HepG2 (cell line): ENCODE data around the gene TRIP4. TPM values are rescaled to one million over a fixed set of nuclear protein-coding genes. Genes with fewer than 3 reads are reported as not detected.

ENCODE experiments used
- ATF7 ChIP-seq, 2 experiments: fragments of 450-650 bp in 1 of 2; sonication (generic) in 1 of 2; formaldehyde crosslinking in 1 of 2; IDR thresholded peaks; 2 replicates each; pipeline versions ENCODE4 v1.4.0 to v1.6.1; 2016 to 2020; ENCODE audit warnings: antibody characterized with exemption in 1 of 2, mild to moderate bottlenecking in 1 of 2, missing genetic modification reagents in 1 of 2
- CBFB ChIP-seq: sonication (generic); formaldehyde crosslinking; IDR thresholded peaks from 2 replicates; pipeline ENCODE4 v1.4.0; 2020; ENCODE audit warnings: missing genetic modification reagents
- CHD4 ChIP-seq: fragments of 200-600 bp; sonication (generic); IDR thresholded peaks from 2 replicates; pipeline ENCODE4 v1.7.0; 2017; ENCODE audit warnings: mild to moderate bottlenecking, low read length, borderline replicate concordance
- ELF4 ChIP-seq: sonication (generic); formaldehyde crosslinking; IDR thresholded peaks from 2 replicates; pipeline ENCODE4 v1.5.0; 2020; ENCODE audit warnings: missing genetic modification reagents, mild to moderate bottlenecking, moderate library complexity, borderline replicate concordance
- ISX ChIP-seq: sonication (generic); formaldehyde crosslinking; conservative IDR thresholded peaks from 2 replicates; pipeline ENCODE4 v1.5.0; 2020; ENCODE audit warnings: missing genetic modification reagents
- KDM5B ChIP-seq: sonication (generic); formaldehyde crosslinking; IDR thresholded peaks from 2 replicates; pipeline ENCODE4 v1.4.0; 2020; ENCODE audit warnings: missing genetic modification reagents, mild to moderate bottlenecking, borderline replicate concordance
- SALL2 ChIP-seq: sonication (generic); formaldehyde crosslinking; IDR thresholded peaks from 2 replicates; pipeline ENCODE4 v1.8.1; 2023; ENCODE audit warnings: mild to moderate bottlenecking, missing genetic modification reagents, inconsistent platforms
- SATB2 ChIP-seq: sonication (generic); formaldehyde crosslinking; IDR thresholded peaks from 2 replicates; pipeline ENCODE4 v1.5.0; 2020; ENCODE audit warnings: missing genetic modification reagents
- SIX1 ChIP-seq: sonication (generic); formaldehyde crosslinking; IDR thresholded peaks from 2 replicates; pipeline ENCODE4 v1.4.0; 2020; ENCODE audit warnings: missing genetic modification reagents, borderline replicate concordance
- SP4 ChIP-seq: sonication (generic); formaldehyde crosslinking; IDR thresholded peaks from 2 replicates; pipeline ENCODE4 v1.8.1; 2023; ENCODE audit warnings: mild to moderate bottlenecking, missing genetic modification reagents
- SP5 ChIP-seq: IDR thresholded peaks from 2 replicates; pipeline ENCODE4 v1.6.1; 2016; ENCODE audit warnings: low read depth, borderline replicate concordance
- TARDBP ChIP-seq: sonication (generic); formaldehyde crosslinking; IDR thresholded peaks from 2 replicates; pipeline ENCODE4 v1.8.0; 2022; ENCODE audit warnings: mild to moderate bottlenecking, missing genetic modification reagents
- TBX3 ChIP-seq: fragments of 450-650 bp; IDR thresholded peaks from 2 replicates; pipeline ENCODE4 v1.6.1; 2017; ENCODE audit warnings: antibody characterized with exemption, mild to moderate bottlenecking, inconsistent platforms, borderline replicate concordance
- TFAP4 ChIP-seq: sonication (generic); IDR thresholded peaks from 2 replicates; pipeline ENCODE4 v1.6.1; 2016; ENCODE audit warnings: low read depth, borderline replicate concordance
- ZC3H4 ChIP-seq: sonication (generic); formaldehyde crosslinking; IDR thresholded peaks from 2 replicates; pipeline ENCODE4 v1.4.0; 2020; ENCODE audit warnings: missing genetic modification reagents, borderline replicate concordance
- ZNF121 ChIP-seq: sonication (generic); formaldehyde crosslinking; IDR thresholded peaks from 2 replicates; pipeline ENCODE4 v1.5.0; 2020; ENCODE audit warnings: mild to moderate bottlenecking, missing genetic modification reagents
- ZNF256 ChIP-seq: sonication (generic); formaldehyde crosslinking; conservative IDR thresholded peaks from 2 replicates; pipeline ENCODE4 v1.4.0; 2020; ENCODE audit warnings: missing genetic modification reagents
- ZNF350 ChIP-seq: sonication (generic); formaldehyde crosslinking; IDR thresholded peaks from 2 replicates; pipeline ENCODE4 v1.4.0; 2020; ENCODE audit warnings: mild to moderate bottlenecking, low read depth, missing genetic modification reagents, borderline replicate concordance
- ZNF549 ChIP-seq: sonication (generic); formaldehyde crosslinking; IDR thresholded peaks from 2 replicates; pipeline ENCODE4 v1.5.0; 2020; ENCODE audit warnings: missing genetic modification reagents
- ZNF607 ChIP-seq: sonication (generic); formaldehyde crosslinking; IDR thresholded peaks from 2 replicates; pipeline ENCODE4 v1.5.1; 2020; ENCODE audit warnings: missing genetic modification reagents, mild to moderate bottlenecking, borderline replicate concordance
- ZNF839 ChIP-seq: sonication (generic); formaldehyde crosslinking; IDR thresholded peaks from 2 replicates; pipeline ENCODE4 v1.4.0; 2020; ENCODE audit warnings: missing genetic modification reagents, mild to moderate bottlenecking, borderline replicate concordance
- ZNF879 ChIP-seq: sonication (generic); formaldehyde crosslinking; IDR thresholded peaks from 2 replicates; pipeline ENCODE4 v1.8.1; 2023; ENCODE audit warnings: missing genetic modification reagents
- polyA plus RNA-seq, 8 experiments: library from polyadenylated mRNA; depleted of rRNA in 3 of 8; stranded (reverse) in 7 of 8; unstranded in 1 of 8; fragments of >200 nt; fragmentation: Illumina TruSeq in 4 of 8; extraction: Trizol in 4 of 8; gene quantifications; 2 replicates each; pipeline versions ENCODE4 v1.2.1 to v1.2.3, GENCODE V29; 2011 to 2016; ENCODE audit warnings: low read depth in 4 of 8, missing spikeins in 1 of 8, mixed read lengths in 1 of 8; ENCODE audit not compliant: insufficient read depth in 1 of 8
- total RNA-seq, 5 experiments: library from RNA; depleted of rRNA; stranded (reverse); fragments of >200 nt; fragmentation: Illumina TruSeq; extraction: Trizol; gene quantifications; 2 replicates each; pipeline ENCODE4 v1.2.3, GENCODE V29; 2016; ENCODE audit warnings: low read depth in 1 of 5
- TF ChIP-seq, protein P1 (sequence below): sonication (generic); formaldehyde crosslinking; IDR thresholded peaks from 2 replicates; pipeline ENCODE4 v1.4.0; 2020; ENCODE audit warnings: missing genetic modification reagents
- TF ChIP-seq, protein P2 (sequence below): sonication (generic); formaldehyde crosslinking; IDR thresholded peaks from 2 replicates; pipeline ENCODE4 v1.4.0; 2020; ENCODE audit warnings: missing genetic modification reagents
- TF ChIP-seq, protein P3 (sequence below): sonication (generic); formaldehyde crosslinking; conservative IDR thresholded peaks from 2 replicates; pipeline ENCODE4 v1.4.0; 2020; ENCODE audit warnings: missing genetic modification reagents

Gene TRIP4
- total and polyA plus RNA-seq, 2 of the 13 experiments (the other 11 are each of a cell fraction or from before 2014, with no cell fraction given), result 7.1 to 11.8 TPM

GRCh38 chr15:64387562-64388168 is at the start of gene TRIP4 (continued):
- TF ChIP-seq KDM5B (CRISPR knock-in tag) (peak; percentile 96), TFAP4 (peak; percentile 100), SP5 (CRISPR knock-in tag) (peak; percentile 92), ZNF839 (peak; percentile 50; the same call in 1 of the 2 replicates), SP4 (peak; percentile 98), CHD4 (no peak), ELF4 (CRISPR knock-in tag) (peak; percentile 68), ZNF607 (peak; percentile 86; the same call in 1 of the 2 replicates), ATF7 (IDR thresholded peaks at IDR 0.05) (no peak), ATF7 (CRISPR knock-in tag; IDR thresholded peaks at IDR 0.05) (peak; percentile 80; the same call in 1 of the 2 replicates), ZNF549 (CRISPR knock-in tag) (no peak), SALL2 (CRISPR knock-in tag) (peak; percentile 99), ISX (CRISPR knock-in tag) (no peak), SIX1 (no peak; the same call in 1 of the 2 replicates), CBFB (CRISPR knock-in tag) (peak; percentile 97), SATB2 (CRISPR knock-in tag) (0 out of 2 replicates have a peak, but pooled peaks have one; percentile 54), TARDBP (CRISPR knock-in tag) (peak; percentile 99), ZNF350 (peak; percentile 96), ZNF256 (CRISPR knock-in tag) (peak; percentile 89; the same call in 1 of the 2 replicates), ZNF879 (CRISPR knock-in tag) (no peak), ZNF121 (CRISPR knock-in tag) (peak; percentile 75), ZC3H4 (CRISPR knock-in tag) (no peak), TBX3 (peak; percentile 68)
- TF ChIP-seq, protein P1, sequence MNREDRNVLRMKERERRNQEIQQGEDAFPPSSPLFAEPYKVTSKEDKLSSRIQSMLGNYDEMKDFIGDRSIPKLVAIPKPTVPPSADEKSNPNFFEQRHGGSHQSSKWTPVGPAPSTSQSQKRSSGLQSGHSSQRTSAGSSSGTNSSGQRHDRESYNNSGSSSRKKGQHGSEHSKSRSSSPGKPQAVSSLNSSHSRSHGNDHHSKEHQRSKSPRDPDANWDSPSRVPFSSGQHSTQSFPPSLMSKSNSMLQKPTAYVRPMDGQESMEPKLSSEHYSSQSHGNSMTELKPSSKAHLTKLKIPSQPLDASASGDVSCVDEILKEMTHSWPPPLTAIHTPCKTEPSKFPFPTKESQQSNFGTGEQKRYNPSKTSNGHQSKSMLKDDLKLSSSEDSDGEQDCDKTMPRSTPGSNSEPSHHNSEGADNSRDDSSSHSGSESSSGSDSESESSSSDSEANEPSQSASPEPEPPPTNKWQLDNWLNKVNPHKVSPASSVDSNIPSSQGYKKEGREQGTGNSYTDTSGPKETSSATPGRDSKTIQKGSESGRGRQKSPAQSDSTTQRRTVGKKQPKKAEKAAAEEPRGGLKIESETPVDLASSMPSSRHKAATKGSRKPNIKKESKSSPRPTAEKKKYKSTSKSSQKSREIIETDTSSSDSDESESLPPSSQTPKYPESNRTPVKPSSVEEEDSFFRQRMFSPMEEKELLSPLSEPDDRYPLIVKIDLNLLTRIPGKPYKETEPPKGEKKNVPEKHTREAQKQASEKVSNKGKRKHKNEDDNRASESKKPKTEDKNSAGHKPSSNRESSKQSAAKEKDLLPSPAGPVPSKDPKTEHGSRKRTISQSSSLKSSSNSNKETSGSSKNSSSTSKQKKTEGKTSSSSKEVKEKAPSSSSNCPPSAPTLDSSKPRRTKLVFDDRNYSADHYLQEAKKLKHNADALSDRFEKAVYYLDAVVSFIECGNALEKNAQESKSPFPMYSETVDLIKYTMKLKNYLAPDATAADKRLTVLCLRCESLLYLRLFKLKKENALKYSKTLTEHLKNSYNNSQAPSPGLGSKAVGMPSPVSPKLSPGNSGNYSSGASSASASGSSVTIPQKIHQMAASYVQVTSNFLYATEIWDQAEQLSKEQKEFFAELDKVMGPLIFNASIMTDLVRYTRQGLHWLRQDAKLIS (CRISPR knock-in tag), result no peak; the same call in 1 of the 2 replicates
- TF ChIP-seq, protein P2, sequence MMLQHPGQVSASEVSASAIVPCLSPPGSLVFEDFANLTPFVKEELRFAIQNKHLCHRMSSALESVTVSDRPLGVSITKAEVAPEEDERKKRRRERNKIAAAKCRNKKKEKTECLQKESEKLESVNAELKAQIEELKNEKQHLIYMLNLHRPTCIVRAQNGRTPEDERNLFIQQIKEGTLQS (CRISPR knock-in tag), result peak; percentile 80
- TF ChIP-seq, protein P3, sequence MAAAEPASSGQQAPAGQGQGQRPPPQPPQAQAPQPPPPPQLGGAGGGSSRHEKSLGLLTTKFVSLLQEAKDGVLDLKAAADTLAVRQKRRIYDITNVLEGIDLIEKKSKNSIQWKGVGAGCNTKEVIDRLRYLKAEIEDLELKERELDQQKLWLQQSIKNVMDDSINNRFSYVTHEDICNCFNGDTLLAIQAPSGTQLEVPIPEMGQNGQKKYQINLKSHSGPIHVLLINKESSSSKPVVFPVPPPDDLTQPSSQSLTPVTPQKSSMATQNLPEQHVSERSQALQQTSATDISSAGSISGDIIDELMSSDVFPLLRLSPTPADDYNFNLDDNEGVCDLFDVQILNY, result peak; percentile 79; the same call in 1 of the 2 replicates
